OCI-LY1 (cell line): ENCODE results near the gene CDKAL1.

Experiments
- EZH2 ChIP-seq: fragments of 200-600 bp; sonication (generic), shearing (Covaris generic); IDR thresholded peaks from 2 replicates; pipeline ENCODE4 v1.8.0; 2017; ENCODE audit warnings: borderline replicate concordance, mixed run types, mild to moderate bottlenecking, antibody characterized with exemption, low read length, moderate library complexity, mixed read lengths
- TF ChIP-seq, protein P1 (sequence below): fragments of 200-600 bp; sonication (generic), shearing (Covaris generic); IDR thresholded peaks from 2 replicates; pipeline ENCODE4 v1.5.1; 2017; ENCODE audit warnings: mild to moderate bottlenecking, antibody characterized with exemption, low read length, moderate library complexity, mixed read lengths

DNA sequence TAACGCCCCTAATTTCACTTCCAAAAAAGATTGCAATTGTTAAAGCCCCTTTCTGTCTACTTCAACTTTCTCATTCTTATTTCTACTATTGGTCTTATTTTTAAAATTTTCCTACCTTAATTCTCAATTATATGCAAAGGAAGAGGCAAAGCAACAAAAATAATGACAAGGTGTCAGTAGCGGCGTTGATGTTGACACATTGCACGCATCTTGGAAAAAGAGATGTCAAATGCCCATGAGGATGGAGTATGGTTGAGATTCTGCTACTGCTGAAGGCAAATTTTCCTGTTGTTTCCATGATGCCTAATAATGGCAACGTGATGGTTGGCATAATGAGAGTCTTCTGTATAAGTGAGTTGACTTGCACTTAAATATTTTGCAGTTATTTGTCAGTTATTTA lies 258.9 kb downstream of the CDKAL1 start:
- TF ChIP-seq, protein P1, sequence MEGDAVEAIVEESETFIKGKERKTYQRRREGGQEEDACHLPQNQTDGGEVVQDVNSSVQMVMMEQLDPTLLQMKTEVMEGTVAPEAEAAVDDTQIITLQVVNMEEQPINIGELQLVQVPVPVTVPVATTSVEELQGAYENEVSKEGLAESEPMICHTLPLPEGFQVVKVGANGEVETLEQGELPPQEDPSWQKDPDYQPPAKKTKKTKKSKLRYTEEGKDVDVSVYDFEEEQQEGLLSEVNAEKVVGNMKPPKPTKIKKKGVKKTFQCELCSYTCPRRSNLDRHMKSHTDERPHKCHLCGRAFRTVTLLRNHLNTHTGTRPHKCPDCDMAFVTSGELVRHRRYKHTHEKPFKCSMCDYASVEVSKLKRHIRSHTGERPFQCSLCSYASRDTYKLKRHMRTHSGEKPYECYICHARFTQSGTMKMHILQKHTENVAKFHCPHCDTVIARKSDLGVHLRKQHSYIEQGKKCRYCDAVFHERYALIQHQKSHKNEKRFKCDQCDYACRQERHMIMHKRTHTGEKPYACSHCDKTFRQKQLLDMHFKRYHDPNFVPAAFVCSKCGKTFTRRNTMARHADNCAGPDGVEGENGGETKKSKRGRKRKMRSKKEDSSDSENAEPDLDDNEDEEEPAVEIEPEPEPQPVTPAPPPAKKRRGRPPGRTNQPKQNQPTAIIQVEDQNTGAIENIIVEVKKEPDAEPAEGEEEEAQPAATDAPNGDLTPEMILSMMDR, result no peak
- no peak for TF ChIP-seq EZH2
